Activated CD8-positive, alpha-beta memory T cell treated with anti-CD3 and anti-CD28 coated beads, Interleukin-2, amount 10 ng/mL, durations not matched to agents 7 days and 5 days (primary cell): ENCODE measurements around the gene SLC44A5. TPM values are rescaled to one million over a fixed set of nuclear protein-coding genes. Genes with fewer than 3 reads are reported as not detected.
"Not testable (repeated sequence)": the region's sequence is repeated elsewhere in the genome, so short reads cannot be mapped to it uniquely, and the experiment has no call there.

ENCODE experiments used
- ATAC-seq: fragments of 150-1000 bp; cut with Tn5 transposase; one replicate; pipeline ENCODE4 v1.10.0; 2021; ENCODE audit warnings: moderate library complexity
- CTCF ChIA-PET: fragments of 350-600 bp; sonication (Branson Sonifier 250); formaldehyde crosslinking; loops from one replicate; lab custom pipeline; 2021; ENCODE audit warnings: antibody characterized with exemption; lab: Charles Lee
- DNase-seq: peaks from one replicate; pipeline ENCODE4 v3.0.0-alpha.2; 2020
- H3K27ac Mint-ChIP-seq: one replicate; pipeline ENCODE4 v1.8.0; 2021; ENCODE audit warnings: mild to moderate bottlenecking, mixed read lengths
- H3K27me3 Mint-ChIP-seq: one replicate; pipeline ENCODE4 v1.8.0; 2021; ENCODE audit warnings: mixed read lengths
- H3K36me3 Mint-ChIP-seq: one replicate; pipeline ENCODE4 v1.8.0; 2021; ENCODE audit warnings: mild to moderate bottlenecking, mixed read lengths
- H3K4me1 Mint-ChIP-seq: one replicate; pipeline ENCODE4 v1.8.0; 2021; ENCODE audit warnings: mixed read lengths
- H3K4me3 Mint-ChIP-seq: one replicate; pipeline ENCODE4 v1.8.0; 2021; ENCODE audit warnings: mild to moderate bottlenecking, moderate library complexity, mixed read lengths
- H3K9me3 Mint-ChIP-seq: one replicate; pipeline ENCODE4 v1.8.0; 2022; ENCODE audit warnings: low read depth, mixed read lengths
- total RNA-seq, 2 experiments: library from RNA; stranded (reverse); gene quantifications; one replicate each; pipeline ENCODE4 v1.2.3, GENCODE V29; 2021

The SLC44A5 gene
- total RNA-seq, 2 experiments from 2014 or later, result 0.23 to 0.40 TPM

DNA sequence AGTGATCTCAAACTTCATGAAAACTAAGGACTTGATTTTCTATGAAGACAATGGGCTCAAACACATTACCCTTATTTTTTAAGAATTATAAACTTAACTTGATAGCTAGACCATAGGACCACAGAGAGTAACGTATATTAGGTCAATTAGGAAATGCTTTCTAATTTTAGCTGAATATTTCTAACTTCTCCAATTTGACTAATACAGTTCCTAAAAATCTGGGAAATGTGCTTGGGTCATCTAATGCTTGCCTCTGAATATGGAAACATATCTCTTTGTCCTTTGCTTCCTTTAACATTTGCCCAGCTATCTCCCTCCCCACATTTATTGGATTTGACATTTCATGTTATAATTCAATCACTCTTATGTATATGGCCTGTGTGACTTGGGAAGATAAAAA is 335.3 kb downstream of the SLC44A5 start:
- H3K4me3 Mint-ChIP-seq, result no peak overlapping the region
- CTCF ChIA-PET, result interaction anchor here (1.1 kb wide), 1 partner anchor 9 kb away, joined by 6 read pairs; no protein-coding TSS in a partner anchor

GRCh38 chr1:75274920-75275506 is 335.9 kb downstream of the SLC44A5 start:
- no peaks in the 10 kb centered on the region for H3K4me1 Mint-ChIP-seq
- ATAC-seq (no peak), DNase-seq (no peak)
- no peaks in the 10 kb centered on the region for H3K36me3 Mint-ChIP-seq
- H3K27ac Mint-ChIP-seq, result no peak overlapping the region
- H3K4me3 Mint-ChIP-seq, result no peak overlapping the region
- CTCF ChIA-PET, result interaction anchor here (1.1 kb wide), 1 partner anchor 9 kb away, joined by 6 read pairs; no protein-coding TSS in a partner anchor
- H3K9me3 Mint-ChIP-seq, result no peaks in the 10 kb centered on the region
- no peaks in the 10 kb centered on the region for H3K27me3 Mint-ChIP-seq

More for the DNA sequence above, 335.3 kb downstream of the SLC44A5 start:
- no peak for DNase-seq
- Mint-ChIP-seq H3K9me3 (no peaks in the 10 kb centered on the region), H3K27ac (no peak overlapping the region), H3K4me1 (no peaks in the 10 kb centered on the region), H3K27me3 (no peaks in the 10 kb centered on the region), H3K36me3 (no peaks in the 10 kb centered on the region)
- no peak for ATAC-seq

DNA sequence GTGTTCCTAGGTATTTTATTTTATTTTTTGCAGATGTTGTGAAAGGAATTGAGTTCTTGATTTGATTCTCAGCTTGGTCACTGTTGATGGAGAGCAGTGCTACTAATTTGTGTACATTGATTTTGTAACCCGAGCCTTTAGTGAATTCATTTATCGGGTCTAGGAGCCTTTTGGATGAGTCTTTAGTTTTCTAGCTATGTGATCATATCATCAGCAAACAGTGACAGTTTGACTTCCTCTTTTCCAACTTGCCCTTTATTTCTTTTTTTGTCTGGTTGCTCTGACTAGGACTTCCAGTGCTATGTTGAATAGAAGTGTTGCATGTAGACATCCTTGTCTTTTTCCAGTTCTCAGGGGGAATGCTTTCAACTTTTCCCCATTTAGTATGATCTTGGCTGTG is 337.8 kb downstream of the SLC44A5 start:
- no peaks in the 10 kb centered on the region for H3K36me3 Mint-ChIP-seq
- H3K4me3 Mint-ChIP-seq, result no peak overlapping the region
- H3K27ac Mint-ChIP-seq, result no peak overlapping the region
- CTCF ChIA-PET, result no interaction called here
- ATAC-seq, result no peak
- no peaks in the 10 kb centered on the region for H3K9me3 Mint-ChIP-seq
- DNase-seq, result no peak
- H3K4me1 Mint-ChIP-seq, result no peaks in the 10 kb centered on the region
- H3K27me3 Mint-ChIP-seq, result no peaks in the 10 kb centered on the region

DNA sequence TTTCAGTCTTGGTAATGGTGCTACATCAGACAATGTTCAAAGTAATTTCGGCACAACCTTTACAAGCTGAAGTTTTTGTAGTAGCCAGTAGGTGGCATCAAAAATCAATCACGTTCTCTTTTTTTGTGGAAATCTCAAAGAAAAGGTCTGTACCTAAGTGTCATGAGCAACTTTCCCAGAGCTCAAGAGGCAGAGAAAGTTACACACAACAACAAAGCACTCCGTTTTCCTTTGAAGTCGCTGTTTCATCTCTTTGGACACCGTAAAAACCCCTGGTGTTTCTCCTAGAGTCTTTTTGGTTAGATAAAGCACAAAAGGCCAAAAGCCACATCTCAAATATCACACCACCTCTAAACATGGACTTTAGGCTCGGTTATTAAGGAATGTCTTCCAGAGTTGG is 345.1 kb downstream of the SLC44A5 start:
- no peak overlapping the region for H3K4me3 Mint-ChIP-seq
- no peaks in the 10 kb centered on the region for H3K27me3 Mint-ChIP-seq
- H3K9me3 Mint-ChIP-seq, result peaks cover 2% of the 10 kb centered on the region
- H3K36me3 Mint-ChIP-seq, result no peaks in the 10 kb centered on the region
- H3K27ac Mint-ChIP-seq, result no peak overlapping the region
- H3K4me1 Mint-ChIP-seq, result no peaks in the 10 kb centered on the region
- DNase-seq, result no peak
- CTCF ChIA-PET, result interaction anchor here (0.9 to 1.7 kb wide), 7 partner anchors 10 to 364 kb away, joined by 3 to 6 read pairs (median 4); no protein-coding TSS in a partner anchor
- ATAC-seq, result no peak

DNA sequence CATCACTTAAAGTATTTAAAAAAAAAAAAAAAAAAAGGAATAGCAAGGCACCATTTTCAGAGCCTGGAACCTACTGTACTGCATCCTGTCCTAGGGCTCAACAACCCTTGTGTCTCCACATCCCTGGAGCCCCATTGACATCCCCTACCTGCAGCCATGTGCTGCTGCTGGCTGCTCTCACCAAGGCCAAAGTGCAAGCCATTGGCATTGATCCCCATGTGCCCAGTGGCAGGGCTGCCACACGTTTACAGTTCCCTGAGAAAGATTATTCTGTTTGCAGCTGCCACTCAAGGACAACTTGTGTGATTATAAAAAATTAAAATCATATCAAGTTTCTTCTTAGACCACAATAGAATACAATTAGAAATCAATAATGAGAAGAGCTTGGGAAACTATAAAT is 346.8 kb downstream of the SLC44A5 start:
- Mint-ChIP-seq H3K27me3 (no peaks in the 10 kb centered on the region), H3K27ac (no peak overlapping the region), H3K9me3 (peaks cover 2% of the 10 kb centered on the region), H3K4me3 (no peak overlapping the region), H3K4me1 (no peaks in the 10 kb centered on the region), H3K36me3 (no peaks in the 10 kb centered on the region)
- ATAC-seq (no peak), DNase-seq (no peak)
- CTCF ChIA-PET, result no interaction called here

DNA sequence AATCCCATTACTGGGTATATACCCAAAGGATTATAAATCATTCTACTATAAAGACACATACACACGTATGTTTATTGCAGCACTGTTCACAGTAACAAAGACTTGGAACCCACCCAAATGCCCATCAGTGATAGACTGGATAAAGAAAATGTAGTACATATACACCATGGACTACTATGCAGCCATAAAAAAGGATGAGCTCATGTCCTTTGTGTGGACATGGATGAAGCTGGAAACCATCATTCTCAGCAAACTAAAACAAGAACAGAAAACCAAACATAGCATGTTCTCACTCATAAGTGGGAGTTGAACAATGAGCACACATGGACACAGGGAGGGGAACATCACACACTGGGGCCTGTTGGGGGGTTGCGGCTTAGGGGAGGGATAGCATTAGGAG is 347.3 kb downstream of the SLC44A5 start:
- H3K27me3 Mint-ChIP-seq, H3K36me3 Mint-ChIP-seq, H3K27ac Mint-ChIP-seq, DNase-seq, CTCF ChIA-PET, H3K9me3 Mint-ChIP-seq, H3K4me3 Mint-ChIP-seq, ATAC-seq, H3K4me1 Mint-ChIP-seq: not testable (repeated sequence)

DNA sequence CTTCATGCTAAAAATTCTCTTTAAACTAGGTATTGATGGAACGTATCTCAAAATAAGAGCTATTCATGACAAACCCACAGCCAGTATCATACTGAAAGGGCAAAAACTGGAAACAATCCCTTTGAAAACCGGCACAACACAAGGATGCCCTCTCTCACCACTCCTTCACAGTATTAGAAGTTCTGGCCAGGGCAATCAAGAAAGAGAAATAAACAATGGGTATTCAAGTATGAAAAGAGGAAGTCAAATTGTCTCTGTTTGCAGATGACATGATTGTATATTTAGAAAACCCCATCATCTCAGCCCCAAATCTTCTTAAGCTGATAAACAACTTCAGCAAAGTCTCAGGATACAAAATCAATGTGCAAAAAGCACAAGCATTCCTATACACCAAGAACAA is 349.0 kb downstream of the SLC44A5 start:
- CTCF ChIA-PET, H3K36me3 Mint-ChIP-seq, ATAC-seq: not testable (repeated sequence)

DNA sequence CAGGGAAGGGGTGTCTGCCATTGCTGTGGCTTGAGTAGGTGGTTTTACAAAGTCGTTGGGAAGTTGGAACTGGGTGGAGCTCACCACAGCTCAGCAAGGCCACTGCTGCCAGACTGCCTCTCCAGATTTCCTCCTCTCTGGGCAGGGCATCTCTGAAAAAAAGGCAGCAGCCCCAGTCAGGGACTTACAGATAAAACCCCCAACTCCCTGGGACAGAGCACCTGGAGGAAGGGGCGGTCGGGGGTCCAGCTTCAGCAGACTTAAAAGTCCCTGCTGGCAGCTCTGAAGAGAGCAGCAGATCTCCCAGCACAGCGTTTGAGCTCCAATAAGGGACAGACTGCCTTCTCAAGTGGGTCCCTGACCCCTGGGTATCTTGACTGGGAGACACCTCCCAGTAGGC is 352.6 kb downstream of the SLC44A5 start:
- Mint-ChIP-seq H3K4me1 (no peaks in the 10 kb centered on the region), H3K36me3 (no peaks in the 10 kb centered on the region), H3K9me3 (peaks cover 2% of the 10 kb centered on the region), H3K27me3 (no peaks in the 10 kb centered on the region), H3K27ac (no peak overlapping the region), H3K4me3 (no peak overlapping the region)
- CTCF ChIA-PET, result no interaction called here
- DNase-seq, result no peak
- ATAC-seq, result no peak

More for the DNA sequence above, 349.0 kb downstream of the SLC44A5 start:
- H3K27me3 Mint-ChIP-seq, H3K27ac Mint-ChIP-seq, DNase-seq, H3K4me1 Mint-ChIP-seq, H3K4me3 Mint-ChIP-seq, H3K9me3 Mint-ChIP-seq: not testable (repeated sequence)

GRCh38 chr1:75257424-75257823 is 353.5 kb downstream of the SLC44A5 start:
- CTCF ChIA-PET, result no interaction called here
- Mint-ChIP-seq H3K27ac (no peak overlapping the region), H3K36me3 (no peaks in the 10 kb centered on the region), H3K4me3 (no peak overlapping the region), H3K9me3 (peaks cover 2% of the 10 kb centered on the region), H3K27me3 (no peaks in the 10 kb centered on the region), H3K4me1 (no peaks in the 10 kb centered on the region)
- DNase-seq, result no peak
- ATAC-seq, result no peak

GRCh38 chr1:75250114-75250513 is 360.8 kb downstream of the SLC44A5 start:
- H3K27ac Mint-ChIP-seq, H3K27me3 Mint-ChIP-seq, H3K36me3 Mint-ChIP-seq, CTCF ChIA-PET, H3K9me3 Mint-ChIP-seq, H3K4me3 Mint-ChIP-seq, DNase-seq, H3K4me1 Mint-ChIP-seq, ATAC-seq: not testable (repeated sequence)

GRCh38 chr1:75245239-75245638 is 365.7 kb downstream of the SLC44A5 start:
- Mint-ChIP-seq H3K36me3 (no peaks in the 10 kb centered on the region), H3K9me3 (no peaks in the 10 kb centered on the region), H3K4me3 (no peak overlapping the region), H3K4me1 (no peaks in the 10 kb centered on the region), H3K27me3 (no peaks in the 10 kb centered on the region), H3K27ac (no peak overlapping the region)
- CTCF ChIA-PET, result no interaction called here
- no peak for DNase-seq
- ATAC-seq, result no peak

GRCh38 chr1:75243124-75243523 is 367.8 kb downstream of the SLC44A5 start:
- H3K36me3 Mint-ChIP-seq, result no peaks in the 10 kb centered on the region
- CTCF ChIA-PET, result interaction anchor here (1.6 kb wide), 1 partner anchor 10 kb away, joined by 4 read pairs; no protein-coding TSS in a partner anchor
- H3K4me1 Mint-ChIP-seq, result no peaks in the 10 kb centered on the region
- H3K9me3 Mint-ChIP-seq, result no peaks in the 10 kb centered on the region
- no peak overlapping the region for H3K4me3 Mint-ChIP-seq
- ATAC-seq (no peak), DNase-seq (no peak)
- no peak overlapping the region for H3K27ac Mint-ChIP-seq
- H3K27me3 Mint-ChIP-seq, result no peaks in the 10 kb centered on the region

DNA sequence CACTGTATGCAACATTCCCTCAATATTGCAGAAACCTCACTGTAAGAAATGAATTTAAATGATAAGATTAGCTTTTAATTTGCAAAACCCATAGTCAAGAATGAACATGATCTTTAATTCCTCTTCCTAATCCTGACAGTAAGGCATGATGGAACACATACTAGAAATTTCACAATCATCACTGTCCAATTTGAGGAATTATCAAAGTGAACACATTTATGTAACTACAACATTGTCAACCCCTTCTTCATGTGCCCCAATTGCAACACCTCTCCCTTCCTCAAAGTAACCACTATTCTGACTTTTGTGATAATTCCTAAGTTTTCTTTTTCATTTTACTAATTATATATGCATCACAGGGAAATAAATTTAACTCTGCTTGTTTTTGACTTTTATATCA is 373.6 kb downstream of the SLC44A5 start:
- Mint-ChIP-seq H3K4me3 (no peak overlapping the region), H3K9me3 (no peaks in the 10 kb centered on the region), H3K36me3 (no peaks in the 10 kb centered on the region), H3K4me1 (no peaks in the 10 kb centered on the region), H3K27me3 (no peaks in the 10 kb centered on the region), H3K27ac (no peak overlapping the region)
- CTCF ChIA-PET, result no interaction called here
- DNase-seq, result no peak
- ATAC-seq, result no peak

- Mint-ChIP-seq H3K36me3 (no peaks in the 10 kb centered on the region), H3K4me3 (no peak overlapping the region), H3K27ac (no peak overlapping the region), H3K4me1 (no peaks in the 10 kb centered on the region), H3K27me3 (no peaks in the 10 kb centered on the region), H3K9me3 (no peaks in the 10 kb centered on the region)
- DNase-seq (no peak), ATAC-seq (no peak)
- CTCF ChIA-PET, result interaction anchor here (1.6 kb wide), 1 partner anchor 101 kb away, joined by 3 read pairs; no protein-coding TSS in a partner anchor
These were observed 376.4 kb downstream of the SLC44A5 start for GRCh38 chr1:75234562-75234961.
